Muscle of back (tissue), 11 donors: ENCODE data around the gene FOXO6. TPM values are rescaled to one million over a fixed set of nuclear protein-coding genes. Genes with fewer than 3 reads are reported as not detected.

Experiments
- DNase-seq, 3 donors: peaks; one replicate each; pipeline versions ENCODE4 v3.0.0 to v3.0.0-alpha.2; 2013
- polyA plus RNA-seq, 10 donors: library from polyadenylated mRNA; unstranded; fragments of 120-200 nt; gene quantifications; one replicate each; pipeline ENCODE4 v1.2.1, GENCODE V29; 2013; ENCODE audit not compliant: insufficient read length in 10 of 10

Gene FOXO6
- polyA plus RNA-seq, 10 donors, result 7.1 to 12.1 (median 10.7) TPM

GRCh38 chr1:41350055-41350378 is 11.2 kb upstream of the FOXO6 start:
- DNase-seq, result no peak

- no peak for DNase-seq
Measured at GRCh38 chr1:41351262-41352151, 9.7 kb upstream of the FOXO6 start.

DNA sequence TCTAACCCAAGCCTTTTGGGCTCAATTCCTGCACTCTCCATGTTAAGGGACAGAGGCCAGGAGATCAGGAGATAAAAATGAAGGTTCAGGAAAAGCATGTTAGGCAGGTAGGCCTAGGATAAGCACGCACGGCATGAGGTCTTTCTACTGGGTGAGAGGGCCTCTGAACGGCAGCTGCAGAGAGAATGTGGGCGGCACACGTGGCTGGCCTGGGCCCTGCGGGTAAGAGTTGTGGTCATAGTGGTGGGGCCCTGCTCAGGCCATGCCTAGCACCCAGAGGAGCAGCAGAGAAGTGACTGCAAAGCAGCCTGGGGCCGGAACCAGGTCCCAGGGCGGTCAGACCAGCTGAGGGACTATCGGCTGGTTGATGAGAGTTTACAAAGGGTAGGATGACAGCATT is 7.5 kb upstream of the FOXO6 start:
- DNase-seq, result no peak

GRCh38 chr1:41354956-41355355 is 6.3 kb upstream of the FOXO6 start:
- no peak for DNase-seq

DNA sequence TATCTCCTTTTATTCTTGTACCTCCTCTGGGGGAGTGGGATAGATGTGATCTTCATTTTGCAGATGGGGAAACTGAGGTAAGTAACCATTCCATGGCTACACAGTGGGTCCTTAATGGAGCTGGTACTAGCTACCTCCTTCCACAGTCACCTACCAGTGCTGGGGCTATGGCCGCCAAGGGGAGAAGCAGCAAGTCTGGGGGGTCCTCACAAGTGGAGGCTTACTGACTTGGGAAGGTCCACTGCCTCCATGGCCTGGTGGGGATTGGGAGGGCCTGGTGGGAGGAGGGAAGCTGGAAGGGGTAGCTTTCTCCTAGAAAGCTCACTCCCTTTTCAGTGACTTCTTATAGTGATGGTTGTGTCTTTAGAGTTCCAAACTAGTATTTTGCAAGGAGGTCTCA is 5.9 kb upstream of the FOXO6 start:
- DNase-seq, result no peak

GRCh38 chr1:41355761-41356160 is 5.5 kb upstream of the FOXO6 start:
- no peak for DNase-seq

DNA sequence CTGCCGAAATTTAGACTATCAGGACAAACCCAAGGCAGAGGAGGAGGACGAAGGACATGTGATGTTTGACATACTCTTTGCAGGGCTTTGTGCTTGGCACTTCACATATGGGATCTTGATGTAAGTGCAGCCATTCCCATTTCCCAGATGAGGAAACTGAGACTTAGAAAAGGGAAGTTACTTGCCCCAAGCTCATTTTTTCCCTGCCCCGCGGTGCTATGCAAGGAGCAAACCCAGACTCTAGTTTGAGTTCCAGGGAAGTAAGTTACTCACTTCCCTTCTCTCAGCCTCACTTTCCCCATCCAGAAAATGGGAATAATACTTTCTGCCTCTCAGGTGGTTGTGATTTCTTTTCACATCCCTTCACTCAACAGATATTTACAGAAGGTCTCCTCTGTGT is 4.5 kb upstream of the FOXO6 start:
- no peak for DNase-seq

DNA sequence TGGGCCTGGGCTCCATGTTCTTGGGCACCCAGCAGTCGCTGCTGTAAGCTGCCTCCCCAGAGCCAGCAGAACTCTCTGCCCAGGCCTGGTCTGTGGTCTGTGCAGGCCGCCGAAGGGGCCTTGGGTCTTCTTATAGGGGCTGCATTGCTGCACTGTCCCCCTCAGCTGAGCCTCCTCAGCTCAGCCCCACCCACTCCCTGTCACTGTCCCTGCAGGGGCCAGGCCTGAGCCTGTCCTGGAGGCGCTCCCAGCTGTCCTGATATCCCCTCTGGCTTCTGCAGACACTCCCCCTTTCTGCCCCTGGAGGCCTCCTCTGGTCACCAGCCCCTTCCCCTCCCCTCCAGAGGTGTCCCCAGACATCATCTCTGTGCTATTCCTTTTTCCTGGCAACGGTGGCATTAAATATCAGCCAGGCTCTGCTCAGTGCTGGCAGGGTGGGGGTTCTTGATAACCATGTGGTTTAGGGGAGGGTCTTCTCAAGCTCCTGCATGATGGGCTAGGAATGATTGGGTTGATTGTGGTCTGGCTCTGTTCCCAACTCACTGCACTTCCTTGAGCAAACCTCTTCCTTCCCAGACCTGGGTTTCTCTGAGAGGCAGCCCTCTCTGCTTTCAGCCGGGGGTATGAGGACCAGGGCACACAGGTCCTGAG is 3.7 kb upstream of the FOXO6 start:
- DNase-seq, result peak in 1 of 3 donors; percentile 59

DNA sequence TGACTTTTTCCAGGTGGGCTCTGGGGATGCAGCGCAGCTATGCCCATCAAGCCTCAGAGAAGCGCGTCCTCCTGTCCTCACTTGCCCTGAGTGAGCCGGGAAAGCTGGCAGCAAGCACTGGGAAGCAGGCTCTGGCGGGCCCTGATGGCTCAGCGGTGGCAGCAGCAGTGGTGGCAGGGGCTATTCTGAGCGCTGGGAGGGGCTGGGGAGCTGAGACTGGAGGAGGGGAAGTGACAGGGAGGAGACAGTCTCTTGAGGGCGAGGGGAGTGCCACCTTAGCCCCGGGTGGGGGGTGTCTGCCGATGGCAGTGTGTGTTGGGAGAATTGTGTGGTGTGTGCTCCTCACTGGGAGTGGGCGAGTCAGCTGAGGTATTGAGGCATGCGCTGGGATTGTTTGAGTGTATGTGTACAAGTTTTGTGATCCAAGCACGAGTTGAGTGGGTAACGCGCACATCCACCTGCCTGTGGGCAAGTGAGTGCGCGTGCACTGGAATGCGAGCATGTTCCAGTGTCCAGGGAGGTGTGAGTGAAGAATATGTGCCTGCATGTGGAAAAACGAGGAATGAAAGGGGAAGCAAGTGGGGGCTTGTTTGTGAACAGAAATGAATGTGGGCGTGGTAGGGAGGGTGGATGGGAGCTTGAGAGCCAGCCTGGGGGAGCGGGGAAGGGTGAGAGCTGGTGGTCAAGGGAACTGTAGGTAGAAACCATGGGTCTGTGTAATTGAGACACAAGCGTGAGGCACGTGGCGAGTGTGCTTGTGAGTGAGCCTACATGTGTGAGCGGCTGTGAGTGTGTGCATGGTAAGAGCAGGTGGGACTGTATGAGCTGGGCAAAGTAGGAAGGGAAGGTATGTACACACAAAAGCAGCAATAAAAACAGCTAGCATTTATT is 2.9 kb upstream of the FOXO6 start:
- DNase-seq, result peak in 1 of 3 donors; percentile 50

GRCh38 chr1:41359211-41360073 is 1.8 kb upstream of the FOXO6 start:
- peak in 1 of 3 donors; percentile 67 for DNase-seq

DNA sequence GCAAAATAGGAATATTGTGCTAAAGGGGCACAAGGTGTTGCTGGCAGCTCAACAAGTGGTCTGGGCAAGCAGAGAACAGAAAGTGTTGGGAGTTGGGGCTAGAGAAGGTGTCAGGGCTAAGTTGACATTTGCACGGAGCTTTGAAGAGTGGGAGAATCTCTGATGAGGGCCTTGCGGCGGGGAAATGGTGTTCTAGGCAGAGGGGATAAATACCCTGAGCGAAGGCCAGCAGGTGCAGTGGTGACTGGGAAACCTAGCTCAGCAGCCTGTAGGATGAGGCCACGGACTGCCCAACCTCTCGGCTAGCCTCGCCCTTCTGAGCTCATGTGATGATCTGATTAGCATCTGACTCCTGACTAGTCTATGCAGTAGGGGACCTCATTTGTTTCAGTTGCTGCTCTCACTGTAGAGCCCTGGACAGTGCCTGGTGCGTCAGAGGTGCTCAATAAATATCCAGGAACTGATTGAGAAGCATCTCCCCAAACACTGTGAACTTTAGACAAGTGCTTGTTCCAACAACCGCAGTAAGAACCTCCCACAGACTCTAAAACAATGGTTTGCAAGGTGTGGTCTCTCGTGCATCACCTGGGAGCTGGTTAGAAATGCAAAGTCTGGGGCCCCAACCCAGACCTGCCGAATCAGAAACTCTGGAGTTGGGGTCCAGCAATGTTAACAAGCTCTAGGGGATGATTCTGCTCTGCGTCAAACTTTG is 1.0 kb upstream of the FOXO6 start:
- no peak for DNase-seq

DNA sequence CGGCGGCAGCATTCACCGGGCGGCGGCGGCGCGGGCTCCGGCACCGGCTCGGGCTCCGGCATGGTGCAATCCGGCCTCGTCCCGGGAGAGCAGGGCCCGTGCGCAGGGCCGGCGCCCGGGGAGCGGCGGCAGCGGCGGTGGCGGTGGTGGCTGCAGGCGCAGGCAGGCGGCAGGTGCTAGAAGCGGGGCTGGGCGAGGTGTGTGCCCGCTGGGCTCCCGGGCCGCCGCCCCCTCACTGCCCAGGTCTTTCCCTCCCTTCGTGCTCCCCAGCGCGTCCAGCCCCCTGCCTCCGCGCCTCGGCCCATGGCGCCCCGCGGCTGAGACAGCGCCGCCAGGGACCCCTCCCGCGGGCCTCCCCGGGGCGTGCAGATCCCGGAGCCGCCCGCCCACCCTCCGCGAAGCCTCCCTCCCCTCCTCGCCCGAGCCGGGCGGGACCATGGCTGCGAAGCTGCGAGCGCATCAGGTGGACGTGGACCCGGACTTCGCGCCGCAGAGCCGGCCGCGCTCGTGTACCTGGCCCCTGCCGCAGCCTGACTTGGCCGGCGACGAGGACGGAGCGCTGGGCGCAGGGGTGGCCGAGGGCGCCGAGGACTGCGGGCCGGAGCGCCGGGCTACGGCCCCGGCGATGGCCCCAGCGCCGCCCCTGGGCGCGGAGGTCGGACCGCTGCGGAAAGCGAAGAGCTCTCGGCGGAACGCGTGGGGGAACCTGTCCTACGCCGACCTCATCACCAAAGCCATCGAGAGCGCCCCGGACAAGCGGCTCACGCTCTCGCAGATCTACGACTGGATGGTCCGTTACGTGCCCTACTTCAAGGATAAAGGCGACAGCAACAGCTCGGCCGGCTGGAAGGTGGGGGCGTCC is 492 bp downstream of the FOXO6 start:
- DNase-seq, result peak in 1 of 3 donors; percentile 76

- peak in 1 of 3 donors; percentile 48 for DNase-seq
Measured at GRCh38 chr1:41362357-41362721, 1.1 kb downstream of the FOXO6 start.

DNA sequence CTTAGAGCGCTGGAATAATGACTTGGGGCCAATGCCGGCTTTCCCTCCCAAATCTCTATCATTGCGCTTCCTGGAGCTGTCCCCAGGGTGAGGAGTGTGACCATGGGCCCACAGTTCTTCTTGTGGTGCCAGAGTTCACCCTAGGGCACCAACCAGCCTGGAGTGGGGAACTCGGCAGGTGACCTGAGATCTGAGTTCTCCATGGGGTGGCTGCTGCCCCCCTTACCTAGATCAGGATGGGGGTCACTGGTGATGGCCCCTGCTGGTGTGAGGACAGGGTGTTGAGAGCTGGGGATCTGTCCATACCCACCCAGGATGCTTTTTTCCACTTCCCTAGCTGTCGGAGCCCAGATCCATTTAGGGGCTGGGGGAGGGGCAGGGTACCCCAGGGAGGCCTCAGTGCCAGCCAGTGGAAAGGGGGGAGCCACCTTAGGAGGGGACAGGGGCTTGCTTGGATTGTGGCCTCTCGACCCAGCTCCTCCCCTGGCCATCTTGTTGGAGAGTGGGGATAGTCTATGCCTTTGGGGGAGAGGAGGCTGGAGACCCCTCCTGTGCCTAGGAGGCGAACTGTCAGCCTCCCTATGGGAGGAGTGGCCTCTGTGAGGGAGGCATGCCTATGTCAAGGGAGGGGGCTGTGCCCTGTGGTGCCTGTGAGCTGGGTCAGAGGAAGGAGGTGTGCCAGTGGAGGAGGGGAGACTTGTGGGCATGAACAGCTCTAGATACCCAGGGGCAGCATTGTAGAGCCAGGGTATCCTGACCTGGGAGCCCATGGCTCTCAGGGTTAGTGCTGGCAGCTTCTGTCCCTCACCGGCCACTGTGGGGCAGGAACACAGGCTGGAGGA is 1.7 kb downstream of the FOXO6 start:
- DNase-seq, result no peak

DNA sequence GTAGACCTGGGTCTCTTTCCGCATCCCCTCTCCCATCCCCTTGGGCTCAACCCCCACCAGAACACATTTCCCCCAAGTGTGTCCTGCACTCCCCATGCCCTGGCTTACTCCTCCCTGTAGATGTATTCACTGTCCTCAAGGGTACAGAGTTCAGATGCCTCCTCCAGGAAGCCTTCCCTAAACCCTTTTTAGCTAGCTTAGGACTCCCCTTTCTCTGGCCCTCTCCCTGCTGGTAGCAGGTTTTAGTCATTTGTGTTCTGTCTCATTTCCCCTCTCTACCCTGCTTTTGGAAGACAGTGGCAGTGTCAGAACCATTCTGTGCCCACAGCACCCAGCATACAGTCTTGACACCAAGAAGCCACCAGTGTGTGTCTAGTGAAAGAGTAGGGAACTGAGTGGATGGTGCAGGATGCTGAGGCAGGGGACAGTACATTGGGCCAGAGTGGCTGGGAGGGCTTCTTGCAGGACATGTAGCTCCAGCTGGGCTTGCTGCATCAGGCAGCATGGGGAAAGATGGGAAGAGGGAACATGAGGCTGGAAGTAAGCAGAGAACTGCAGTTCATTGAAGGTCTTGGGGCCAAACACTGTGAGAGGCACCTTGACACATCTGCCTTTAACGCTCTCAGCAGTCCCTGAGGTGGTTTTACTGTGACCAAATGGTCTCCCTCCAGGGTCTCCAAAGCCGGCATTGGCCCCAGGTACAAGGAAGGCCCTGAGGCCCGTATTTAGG is 2.5 kb downstream of the FOXO6 start:
- peak in 1 of 3 donors; percentile 43 for DNase-seq

- peak in 1 of 3 donors; percentile 39 for DNase-seq
Measured at GRCh38 chr1:41364442-41365319, 3.4 kb downstream of the FOXO6 start.

- no peak for DNase-seq
Measured at GRCh38 chr1:41365320-41365633, 4.0 kb downstream of the FOXO6 start.
